ENCODE data around the gene RFTN1.

RFTN1 gene

GRCh38 chr3:16374047-16374934 lies 139.2 kb downstream of the RFTN1 start:
- Histone ChIP-seq H3K36me3 (ENCODE audit: control insufficient read depth, low read length) (peaks cover 100% of the 10 kb centered on the region), H3K4me1 (ENCODE audit: control insufficient read depth, low read length) (peaks cover 100% of the 10 kb centered on the region), H4K20me1 (ENCODE audit: control insufficient read depth, insufficient read depth, low read depth, low read length) (peaks cover 8% of the 10 kb centered on the region; the same call in 1 of the 2 replicates)

GRCh38 chr3:16373341-16373946 lies 140.1 kb downstream of the RFTN1 start:
- peak overlapping the region; percentile 64 for H3K4me2 ChIP-seq (ENCODE audit: low read length)
- H3K27me3 ChIP-seq (ENCODE audit: control insufficient read depth, low read length), result no peaks in the 10 kb centered on the region

More at GRCh38 chr3:16374047-16374934, 139.2 kb downstream of the RFTN1 start:
- H3K9me3 ChIP-seq (ENCODE audit: control insufficient read depth, insufficient read depth, low read length), result no peaks in the 10 kb centered on the region
- peak overlapping the region; percentile 64 for H3K4me2 ChIP-seq (ENCODE audit: low read length)
- peak overlapping the region; percentile 59 for H3K4me3 ChIP-seq (ENCODE audit: low read length)
- no peaks in the 10 kb centered on the region for H3K9me2 ChIP-seq (replicated peaks; ENCODE audit: control insufficient read depth, low read length)
- peak overlapping the region; percentile 87 for H3K27ac ChIP-seq (ENCODE audit: low read depth, low read length)
- TF ChIP-seq EZH2phosphoT487 (IDR thresholded peaks at IDR 0.05; ENCODE audit: borderline replicate concordance, low read length) (no peak), CTCF (IDR thresholded peaks at IDR 0.05; ENCODE audit: low read depth, low read length, poor library complexity, severe bottlenecking) (no peak)
- no peaks in the 10 kb centered on the region for H3K27me3 ChIP-seq (ENCODE audit: control insufficient read depth, low read length)
- peaks cover 100% of the 10 kb centered on the region for H3K79me2 ChIP-seq (ENCODE audit: control insufficient read depth, low read length)
- H3F3A ChIP-seq (ENCODE audit: control insufficient read depth, insufficient read depth), result peaks cover 72% of the 10 kb centered on the region

More at GRCh38 chr3:16373341-16373946, 140.1 kb downstream of the RFTN1 start:
- H3K9me3 ChIP-seq (ENCODE audit: control insufficient read depth, insufficient read depth, low read length), result no peaks in the 10 kb centered on the region
- peak overlapping the region; percentile 59 for H3K4me3 ChIP-seq (ENCODE audit: low read length)
- peaks cover 100% of the 10 kb centered on the region for H3K36me3 ChIP-seq (ENCODE audit: control insufficient read depth, low read length)
- no peak for TF ChIP-seq EZH2phosphoT487 (IDR thresholded peaks at IDR 0.05; ENCODE audit: borderline replicate concordance, low read length)
- TF ChIP-seq CTCF (IDR thresholded peaks at IDR 0.05; ENCODE audit: low read depth, low read length, poor library complexity, severe bottlenecking), result peak; percentile 32
- H3F3A ChIP-seq (ENCODE audit: control insufficient read depth, insufficient read depth), result peaks cover 64% of the 10 kb centered on the region
- H3K27ac ChIP-seq (ENCODE audit: low read depth, low read length), result peak overlapping the region; percentile 87
- H3K9me2 ChIP-seq (replicated peaks; ENCODE audit: control insufficient read depth, low read length), result no peaks in the 10 kb centered on the region
- peaks cover 100% of the 10 kb centered on the region for H3K79me2 ChIP-seq (ENCODE audit: control insufficient read depth, low read length)
- H3K4me1 ChIP-seq (ENCODE audit: control insufficient read depth, low read length), result peaks cover 98% of the 10 kb centered on the region
- H4K20me1 ChIP-seq (ENCODE audit: control insufficient read depth, insufficient read depth, low read depth, low read length), result peaks cover 8% of the 10 kb centered on the region; the same call in 1 of the 2 replicates

All from DOHH2 (cell line).